Bronchial epithelial cell (primary cell): Measurements from ENCODE around the gene ALDH2. TPM values are rescaled to one million over a fixed set of nuclear protein-coding genes. Genes with fewer than 3 reads are reported as not detected.

Experiments used
- DNase-seq: peaks from one replicate; pipeline ENCODE4 v3.0.0-alpha.2; 2010; ENCODE audit warnings: low read depth
- FAIRE-seq: peaks from 2 replicates; lab custom pipeline; 2011; peaks lifted over from hg19 to GRCh38; lab: Jason Lieb, UNC
- H3K27me3 ChIP-seq: 2 replicates; pipeline ENCODE4 v1.5.1; 2011; ENCODE audit warnings: low read length; ENCODE audit not compliant: control insufficient read depth, insufficient read depth
- H3K36me3 ChIP-seq: 2 replicates; pipeline ENCODE4 v1.5.1; 2011; ENCODE audit warnings: low read length; ENCODE audit not compliant: control insufficient read depth, insufficient read depth
- H3K4me3 ChIP-seq: 2 replicates; pipeline ENCODE4 v1.5.1; 2011; ENCODE audit warnings: mild to moderate bottlenecking, low read depth, low read length, control low read depth
- CTCF ChIP-seq: IDR thresholded peaks from 2 replicates; pipeline ENCODE4 v1.5.1; 2011; ENCODE audit warnings: mild to moderate bottlenecking, moderate library complexity, low read length, control low read depth, inconsistent platforms; ENCODE audit not compliant: insufficient read depth, severe bottlenecking
- total RNA-seq: library from RNA; depleted of rRNA; stranded (reverse); fragments of >200 nt; gene quantifications from 2 replicates; pipeline ENCODE4 v1.2.1, GENCODE V29; 2014

Gene ALDH2
- total RNA-seq, 1 donor from 2014 or later = 41.9 TPM

GRCh38 chr12:111803038-111803626 lies 36.4 kb downstream of the ALDH2 start:
- no peak for TF ChIP-seq CTCF
- FAIRE-seq (no peak), DNase-seq (no peak)
- H3K4me3 ChIP-seq = no peak overlapping the region
- peaks cover 30% of the 10 kb centered on the region for H3K36me3 ChIP-seq
- no peaks in the 10 kb centered on the region for H3K27me3 ChIP-seq

GRCh38 chr12:111803851-111804250 lies 37.1 kb downstream of the ALDH2 start:
- Histone ChIP-seq H3K27me3 (no peaks in the 10 kb centered on the region), H3K4me3 (no peak overlapping the region), H3K36me3 (peaks cover 30% of the 10 kb centered on the region)
- no peak for FAIRE-seq
- no peak for TF ChIP-seq CTCF
- DNase-seq = no peak

- no peak overlapping the region for H3K4me3 ChIP-seq
- H3K36me3 ChIP-seq = peaks cover 22% of the 10 kb centered on the region
- no peak for TF ChIP-seq CTCF
- no peaks in the 10 kb centered on the region for H3K27me3 ChIP-seq
- FAIRE-seq (no peak), DNase-seq (no peak)
Measured at GRCh38 chr12:111806304-111806703, 39.6 kb downstream of the ALDH2 start.

GRCh38 chr12:111807232-111807631 lies 40.5 kb downstream of the ALDH2 start:
- DNase-seq = no peak
- FAIRE-seq = no peak
- TF ChIP-seq CTCF = no peak
- H3K36me3 ChIP-seq = peaks cover 22% of the 10 kb centered on the region
- H3K4me3 ChIP-seq = no peak overlapping the region
- no peaks in the 10 kb centered on the region for H3K27me3 ChIP-seq

GRCh38 chr12:111812881-111813741 lies 46.4 kb downstream of the ALDH2 start:
- Histone ChIP-seq H3K4me3 (no peak overlapping the region), H3K27me3 (no peaks in the 10 kb centered on the region), H3K36me3 (peaks cover 6% of the 10 kb centered on the region)
- FAIRE-seq (no peak), DNase-seq (peak; percentile 75)
- peak; percentile 82 for TF ChIP-seq CTCF
